GM18511 (cell line): ENCODE results near the gene POLR2E.

ENCODE experiments used
- ATAC-seq: cut with Tn5 transposase; IDR thresholded peaks from one replicate; pipeline ENCODE4 v1.9.1; 2021; ENCODE audit warnings: mild to moderate bottlenecking, moderate library complexity; ENCODE audit not compliant: unreplicated experiment

POLR2E gene

DNA sequence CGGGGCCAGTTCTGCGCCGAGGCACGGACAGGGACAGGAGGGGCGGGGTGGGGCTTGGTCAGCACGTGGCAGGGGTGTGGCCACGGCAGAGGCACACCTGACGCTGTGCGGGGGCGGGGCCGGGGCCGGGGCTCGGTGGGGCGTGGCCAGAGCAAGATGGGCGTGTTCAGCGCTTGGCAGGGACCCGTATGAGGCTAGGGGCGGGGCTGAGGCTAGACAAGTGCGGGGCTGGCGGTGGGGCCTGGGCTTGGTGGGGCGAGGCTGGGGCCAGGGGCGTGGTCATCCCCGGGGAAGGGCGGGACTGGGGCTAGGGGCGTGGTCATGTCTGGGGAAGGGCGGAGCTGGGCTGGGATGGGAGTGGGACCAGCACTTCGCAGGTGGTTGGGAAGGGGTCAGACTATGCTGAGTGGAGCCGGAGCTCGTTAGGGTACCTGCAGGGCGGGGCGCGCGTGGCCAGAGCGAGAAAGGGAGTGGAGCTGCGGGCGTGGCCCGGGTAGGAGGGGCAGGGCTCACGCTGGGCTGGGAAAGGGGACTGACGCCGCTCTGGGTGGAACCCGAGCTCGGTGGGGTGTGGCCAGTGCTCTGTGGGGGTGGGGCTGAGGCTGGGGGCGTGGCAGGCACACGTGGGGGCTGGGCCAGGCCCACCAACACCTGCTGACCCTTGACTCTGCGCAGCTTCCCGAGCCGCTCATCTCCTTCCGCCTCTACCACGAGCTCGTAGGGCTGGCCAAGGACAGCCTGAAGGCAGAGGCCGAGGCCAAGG lies 12.8 kb downstream of the POLR2E start:
- ATAC-seq, result no peak

DNA sequence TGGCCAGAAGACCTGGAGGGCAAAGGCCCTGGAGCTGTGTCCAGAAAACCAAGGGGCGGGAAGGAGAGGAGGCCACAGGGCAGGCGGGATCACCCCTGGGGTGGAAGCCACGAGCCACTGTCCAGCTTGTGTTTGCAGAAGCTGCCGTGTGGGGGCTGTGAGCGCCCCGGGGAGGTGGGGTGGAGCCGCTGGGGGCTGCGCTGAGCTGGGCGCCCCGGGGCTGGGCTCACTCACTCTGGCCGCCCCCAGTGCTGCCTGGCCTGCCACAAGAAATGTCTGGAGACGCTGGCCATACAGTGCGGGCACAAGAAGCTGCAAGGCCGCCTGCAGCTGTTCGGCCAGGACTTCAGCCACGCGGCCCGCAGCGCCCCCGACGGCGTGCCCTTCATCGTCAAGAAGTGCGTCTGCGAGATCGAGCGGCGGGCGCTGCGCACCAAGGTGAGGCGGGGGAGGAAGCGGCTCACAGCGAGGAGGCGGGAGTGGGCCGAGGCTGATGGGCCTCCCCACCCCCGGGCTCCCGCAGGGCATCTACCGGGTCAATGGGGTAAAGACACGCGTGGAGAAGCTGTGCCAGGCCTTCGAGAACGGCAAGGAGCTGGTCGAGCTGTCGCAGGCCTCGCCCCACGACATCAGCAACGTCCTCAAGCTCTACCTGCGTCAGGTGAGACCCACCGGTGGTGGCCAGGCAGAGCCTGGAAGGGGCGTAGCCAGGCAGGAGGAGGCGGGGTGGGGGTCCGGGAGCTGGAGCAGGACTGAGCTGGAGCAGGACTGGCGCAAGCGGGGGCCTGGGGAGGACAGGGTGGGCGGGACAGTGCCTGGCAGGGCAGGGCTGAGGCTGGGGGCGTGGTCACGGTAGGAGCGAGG lies 13.6 kb downstream of the POLR2E start:
- no peak for ATAC-seq

DNA sequence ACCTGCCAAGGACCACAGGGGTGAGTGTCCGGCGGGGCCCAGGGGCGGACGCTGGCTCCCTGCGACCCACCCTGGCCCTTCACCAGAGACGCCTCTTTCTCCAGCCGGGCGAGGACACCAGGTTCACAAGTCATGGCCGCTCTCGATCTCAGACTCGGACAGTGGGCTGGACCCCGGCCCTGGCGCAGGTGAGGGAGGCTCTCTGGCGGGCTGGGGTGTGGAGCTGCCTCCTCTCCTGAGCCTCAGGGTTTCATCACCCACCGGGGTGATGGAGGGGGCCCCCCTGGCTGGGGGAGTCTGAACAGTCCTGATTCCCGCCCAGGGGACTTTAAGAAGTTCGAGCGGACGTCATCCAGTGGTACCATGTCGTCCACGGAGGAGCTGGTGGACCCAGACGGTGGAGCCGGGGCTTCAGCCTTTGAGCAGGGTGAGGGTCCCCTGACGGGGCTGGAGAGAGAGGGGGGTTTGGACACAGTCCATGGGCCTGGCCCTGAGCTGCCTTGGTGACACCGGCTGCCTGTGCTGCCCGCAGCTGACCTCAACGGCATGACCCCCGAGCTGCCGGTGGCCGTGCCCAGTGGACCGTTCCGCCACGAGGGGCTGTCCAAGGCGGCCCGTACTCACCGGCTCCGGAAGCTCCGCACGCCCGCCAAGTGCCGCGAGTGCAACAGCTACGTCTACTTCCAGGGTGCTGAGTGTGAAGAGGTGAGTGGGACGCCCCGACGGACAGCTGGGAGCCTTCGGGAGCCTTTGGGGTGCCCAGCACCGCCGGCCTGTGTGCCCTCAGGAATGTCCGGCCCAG lies 14.6 kb downstream of the POLR2E start:
- ATAC-seq, result no peak

DNA sequence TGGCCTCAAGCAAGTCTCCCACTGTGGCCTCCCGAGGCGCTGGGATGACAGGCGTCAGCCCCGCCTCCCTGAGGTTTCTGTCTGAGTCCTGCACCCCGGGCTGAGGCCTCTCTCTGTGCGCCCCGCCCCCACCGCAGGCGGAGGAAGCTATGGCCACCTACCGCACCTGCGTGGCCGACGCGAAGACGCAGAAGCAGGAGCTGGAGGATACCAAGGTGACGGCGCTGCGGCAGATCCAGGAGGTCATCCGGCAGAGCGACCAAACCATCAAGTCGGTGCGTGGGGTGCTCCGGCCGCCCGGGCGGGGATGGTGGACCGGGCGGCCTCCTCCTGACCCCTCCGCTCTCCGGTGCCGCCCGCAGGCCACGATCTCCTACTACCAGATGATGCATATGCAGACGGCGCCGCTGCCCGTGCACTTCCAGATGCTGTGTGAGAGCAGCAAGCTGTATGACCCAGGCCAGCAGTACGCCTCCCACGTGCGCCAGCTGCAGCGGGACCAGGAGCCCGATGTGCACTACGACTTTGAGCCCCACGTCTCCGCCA lies 15.5 kb downstream of the POLR2E start:
- no peak for ATAC-seq

DNA sequence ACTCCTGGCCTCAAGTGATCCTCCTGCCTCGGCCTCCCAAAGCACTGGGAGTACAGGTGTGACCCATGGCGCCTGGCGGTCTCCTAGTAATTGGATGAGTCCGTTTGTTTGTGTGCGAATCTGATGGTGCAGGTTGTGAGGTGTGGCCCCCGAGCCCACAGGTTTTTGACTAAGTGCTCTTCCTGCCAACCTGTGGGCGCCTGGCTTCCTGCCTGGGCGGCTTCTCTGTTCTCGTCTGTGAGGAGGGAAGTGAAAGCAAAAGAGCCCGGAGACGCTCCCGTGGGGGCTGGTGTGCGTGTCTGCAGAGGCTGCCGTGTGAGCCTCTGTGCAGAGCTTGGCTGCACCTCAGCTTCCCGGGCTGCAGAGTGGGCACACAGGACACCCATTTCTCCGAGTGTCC lies 18.2 kb downstream of the POLR2E start:
- ATAC-seq, result peak; percentile 83

DNA sequence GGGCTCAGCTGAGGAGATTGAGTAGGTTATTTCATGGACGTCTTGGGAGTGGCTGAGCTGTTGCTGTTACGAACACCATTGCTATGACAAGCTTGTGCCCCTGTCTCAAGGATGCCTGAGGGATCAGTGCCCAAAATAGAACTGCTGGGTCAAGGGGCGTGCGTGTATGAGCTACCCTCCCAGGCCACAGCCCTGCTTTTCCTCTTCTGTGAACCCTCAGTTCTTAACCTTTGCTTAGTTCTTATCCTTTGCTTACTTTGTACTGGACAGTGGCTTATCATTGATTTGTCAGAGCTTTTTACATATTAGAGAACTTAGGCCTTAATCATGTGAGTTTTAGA lies 19.2 kb downstream of the POLR2E start:
- ATAC-seq, result no peak

DNA sequence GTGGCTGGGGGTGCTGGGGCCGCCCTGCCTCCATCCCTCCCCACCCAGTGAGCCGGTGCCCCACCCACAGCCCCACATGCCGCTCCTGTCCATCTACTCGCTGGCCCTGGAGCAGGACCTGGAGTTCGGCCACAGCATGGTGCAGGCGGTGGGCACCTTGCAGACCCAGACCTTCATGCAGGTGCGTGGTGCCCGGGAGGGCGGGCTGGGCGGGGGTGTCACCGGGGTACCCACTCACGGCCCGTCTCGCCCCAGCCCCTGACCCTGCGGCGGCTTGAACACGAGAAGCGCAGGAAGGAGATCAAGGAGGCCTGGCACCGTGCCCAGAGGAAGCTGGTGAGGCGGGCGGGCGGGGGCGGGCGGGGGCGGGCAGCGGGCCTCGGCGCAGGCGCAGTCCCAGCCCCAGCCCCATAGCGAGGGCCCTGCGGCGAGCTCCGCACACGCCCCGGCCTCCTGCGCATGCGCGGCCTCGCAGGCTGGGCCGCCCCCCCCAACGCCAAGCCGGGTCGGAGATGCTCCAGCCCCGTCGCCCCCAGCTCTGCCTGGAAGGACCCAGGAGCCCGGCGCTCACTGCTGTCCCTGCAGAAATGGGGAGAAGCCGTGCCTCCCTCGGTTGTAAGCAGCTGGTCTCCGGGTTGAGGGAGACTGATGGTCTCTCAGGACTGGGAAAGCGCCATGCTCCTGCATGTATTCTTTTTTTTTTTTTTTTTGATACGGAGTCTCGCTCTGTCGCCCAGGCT lies 20.5 kb downstream of the POLR2E start:
- ATAC-seq, result peak; percentile 37

DNA sequence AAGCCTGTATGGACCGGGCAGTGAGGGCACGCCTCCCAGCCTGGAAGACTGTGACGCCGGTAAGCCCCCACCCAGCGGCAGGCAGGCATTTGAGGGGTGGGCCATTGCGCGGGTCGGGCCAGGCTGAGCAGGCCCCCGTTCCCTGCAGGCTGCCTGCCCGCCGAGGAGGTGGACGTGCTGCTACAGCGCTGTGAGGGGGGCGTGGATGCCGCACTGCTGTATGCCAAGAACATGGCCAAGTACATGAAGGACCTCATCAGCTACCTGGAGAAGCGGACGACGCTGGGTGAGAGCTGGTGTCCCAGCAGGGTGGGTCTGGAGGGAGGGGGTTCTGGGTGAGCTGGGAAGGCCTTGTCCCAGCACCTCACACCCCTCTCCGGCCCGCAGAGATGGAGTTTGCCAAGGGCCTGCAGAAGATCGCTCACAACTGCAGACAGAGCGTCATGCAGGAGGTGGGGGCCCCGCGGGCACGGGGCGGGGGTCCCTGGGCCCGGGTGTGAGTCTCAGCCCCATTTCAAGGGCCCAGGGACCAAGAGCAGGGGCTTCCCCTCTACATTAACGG lies 21.1 kb downstream of the POLR2E start:
- ATAC-seq, result no peak

DNA sequence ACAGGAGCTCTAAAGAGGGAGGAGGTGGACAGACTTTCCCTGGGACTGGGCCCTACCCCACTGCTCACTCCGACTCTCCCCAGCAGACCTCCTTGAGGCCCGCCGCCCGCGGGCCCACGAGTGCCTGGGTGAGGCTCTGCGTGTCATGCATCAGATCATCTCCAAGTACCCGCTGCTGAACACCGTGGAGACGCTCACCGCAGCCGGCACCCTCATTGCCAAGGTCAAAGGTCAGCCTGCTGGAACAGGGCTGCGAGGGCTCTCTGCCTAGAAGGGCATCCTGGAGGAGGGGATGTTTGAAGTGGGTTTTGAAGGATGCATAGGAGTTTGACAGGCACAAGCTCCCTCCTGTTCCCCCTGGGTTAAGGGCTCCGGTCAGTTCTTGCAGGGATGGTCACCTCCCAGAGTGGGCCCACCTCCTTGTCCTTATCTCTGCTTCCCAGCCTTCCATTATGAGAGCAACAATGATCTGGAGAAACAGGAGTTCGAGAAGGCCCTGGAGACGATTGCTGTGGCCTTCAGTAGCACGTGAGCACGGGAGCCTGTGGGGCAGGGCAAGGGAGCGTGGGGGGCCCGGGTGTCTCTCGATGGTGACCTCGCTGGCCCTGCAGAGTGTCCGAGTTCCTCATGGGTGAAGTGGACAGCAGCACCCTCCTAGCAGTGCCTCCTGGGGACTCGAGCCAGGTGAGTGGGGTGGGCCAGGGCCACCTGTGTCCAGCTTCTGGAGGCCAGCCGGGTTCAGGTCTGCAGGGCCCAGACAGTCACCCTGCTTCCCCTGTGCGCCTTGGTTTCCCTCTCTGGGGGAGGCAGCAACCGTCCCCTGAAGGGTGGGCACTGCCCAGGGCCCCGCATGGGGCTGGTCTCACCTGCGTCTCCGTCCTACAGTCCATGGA lies 21.9 kb downstream of the POLR2E start:
- no peak for ATAC-seq

DNA sequence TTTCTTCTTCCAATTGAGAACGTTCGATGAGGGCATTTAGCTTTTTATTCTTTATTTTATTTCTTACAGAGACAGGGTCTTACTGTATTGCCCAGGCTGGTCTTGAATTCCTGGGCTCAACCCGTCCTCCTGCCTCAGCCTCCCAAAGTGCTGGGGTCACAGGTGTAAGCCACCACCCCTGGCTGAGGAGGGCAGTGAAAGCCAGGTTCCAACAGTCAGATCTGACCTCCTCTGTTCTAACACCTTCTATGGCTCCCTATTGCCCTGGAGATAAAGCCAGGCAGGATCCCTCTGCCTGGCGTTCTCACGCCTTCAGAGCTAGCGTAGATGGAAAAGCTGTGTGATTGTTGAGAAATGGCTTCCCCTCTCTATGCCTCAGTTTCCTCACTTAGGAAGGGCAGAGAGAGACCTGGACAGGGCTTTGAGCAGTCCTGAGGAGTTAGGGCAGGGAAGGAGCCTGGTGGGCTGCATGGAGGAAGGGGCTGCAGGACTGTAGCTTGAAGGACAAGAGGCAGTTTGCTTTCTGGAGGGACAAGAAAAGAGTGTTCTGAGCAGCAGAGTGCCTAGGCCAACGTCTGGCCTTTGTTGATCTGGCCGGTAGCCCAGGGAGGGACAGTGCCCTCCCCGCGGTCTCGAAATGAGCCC lies 22.7 kb downstream of the POLR2E start:
- ATAC-seq, result no peak

DNA sequence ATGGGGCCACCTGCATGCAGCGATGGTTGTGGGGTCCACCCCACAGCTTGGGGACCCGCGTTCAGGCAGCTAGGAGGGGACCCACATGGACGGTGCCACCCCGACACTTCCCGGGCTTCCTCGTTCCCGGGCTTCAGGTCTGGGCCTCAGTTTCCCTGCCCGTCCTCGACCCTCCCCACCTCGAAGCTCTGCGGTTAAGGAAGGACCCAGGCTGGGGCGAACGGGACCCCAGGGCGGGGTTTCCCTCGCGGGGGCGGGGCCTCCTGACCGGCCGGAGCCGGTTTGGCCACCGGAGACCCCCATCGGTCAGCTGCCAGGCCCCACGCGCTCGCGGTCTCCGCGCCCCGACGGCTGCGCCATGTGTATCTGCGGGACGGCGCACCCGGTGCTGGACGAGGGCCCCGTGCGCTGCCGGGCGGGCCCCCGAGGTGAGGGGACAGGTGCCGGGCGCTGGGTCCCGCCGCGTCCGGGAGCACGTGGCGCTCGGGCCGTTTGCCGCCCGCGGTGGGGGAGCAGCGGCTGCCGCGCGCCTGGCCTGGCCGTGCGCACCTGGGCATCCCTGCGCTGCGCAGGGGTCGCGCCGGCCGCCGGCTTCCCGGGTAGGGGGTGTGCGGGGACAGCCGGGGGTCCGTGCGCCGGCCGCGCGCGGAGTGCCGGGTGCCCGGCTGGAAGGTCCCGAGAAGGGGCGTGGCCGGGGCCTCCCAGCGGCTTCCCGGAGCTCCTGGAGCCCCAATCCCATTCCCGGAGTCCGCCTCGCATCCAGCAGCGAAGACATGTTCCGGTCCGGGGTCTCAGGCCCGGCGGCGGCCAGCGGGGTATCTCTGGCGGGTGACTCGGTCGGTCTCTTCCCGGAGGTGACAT lies 24.0 kb downstream of the POLR2E start:
- ATAC-seq, result no peak

DNA sequence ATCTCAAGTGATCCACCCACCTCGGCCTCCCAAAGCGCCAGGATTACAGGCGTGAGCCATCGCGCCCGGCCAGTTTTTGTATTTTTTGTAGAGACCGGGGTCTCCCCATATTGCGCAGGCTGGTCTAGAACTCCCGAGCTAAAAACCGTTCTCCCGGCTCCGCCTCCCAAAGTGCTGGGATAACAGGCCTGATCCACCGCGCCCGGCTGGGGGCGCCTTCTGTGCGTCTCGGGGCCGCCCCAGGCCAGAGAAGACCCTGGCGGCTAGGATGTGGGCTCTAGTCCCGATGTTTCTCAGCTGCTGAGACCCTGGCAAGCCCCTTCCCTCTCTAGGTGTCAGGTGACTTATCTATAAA lies 24.6 kb downstream of the POLR2E start:
- no peak for ATAC-seq

DNA sequence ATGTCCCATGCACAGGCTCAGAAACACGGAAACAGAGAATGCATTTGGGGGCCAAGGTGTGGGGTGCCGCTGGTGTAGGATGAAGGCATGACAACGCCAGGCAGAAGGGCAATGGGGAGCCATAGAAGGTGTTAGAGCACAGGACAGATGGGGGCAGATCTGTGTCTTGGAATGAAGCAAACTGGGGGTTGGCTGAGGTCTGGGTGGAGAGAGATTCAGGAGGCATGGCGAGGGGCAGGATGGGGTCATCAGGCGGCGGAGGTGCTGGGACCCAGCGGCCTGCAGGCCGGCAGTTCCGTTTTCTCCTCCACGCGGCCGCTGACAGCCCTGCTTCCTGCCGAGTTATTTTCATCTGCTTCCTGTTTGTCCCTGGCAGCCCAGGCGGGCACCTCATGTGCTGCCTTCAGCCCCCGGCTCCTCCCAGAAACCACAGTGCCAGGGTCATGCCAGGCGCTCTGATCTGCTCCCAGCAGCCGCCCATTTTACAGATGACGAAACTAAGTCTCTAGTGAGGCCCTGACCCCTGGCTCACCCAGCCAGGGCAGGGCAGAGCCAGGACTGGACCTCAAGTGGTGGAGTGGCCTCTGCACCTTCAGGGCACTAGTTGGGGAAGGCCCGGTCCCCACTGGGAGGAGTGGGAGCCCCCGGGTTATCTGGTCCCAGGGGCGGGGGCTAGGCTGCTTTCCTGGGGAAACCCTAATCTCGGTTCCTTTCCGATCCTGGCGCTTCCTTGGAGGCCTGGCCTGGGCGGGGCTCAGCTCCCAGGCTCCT lies 26.0 kb downstream of the POLR2E start:
- no peak for ATAC-seq

DNA sequence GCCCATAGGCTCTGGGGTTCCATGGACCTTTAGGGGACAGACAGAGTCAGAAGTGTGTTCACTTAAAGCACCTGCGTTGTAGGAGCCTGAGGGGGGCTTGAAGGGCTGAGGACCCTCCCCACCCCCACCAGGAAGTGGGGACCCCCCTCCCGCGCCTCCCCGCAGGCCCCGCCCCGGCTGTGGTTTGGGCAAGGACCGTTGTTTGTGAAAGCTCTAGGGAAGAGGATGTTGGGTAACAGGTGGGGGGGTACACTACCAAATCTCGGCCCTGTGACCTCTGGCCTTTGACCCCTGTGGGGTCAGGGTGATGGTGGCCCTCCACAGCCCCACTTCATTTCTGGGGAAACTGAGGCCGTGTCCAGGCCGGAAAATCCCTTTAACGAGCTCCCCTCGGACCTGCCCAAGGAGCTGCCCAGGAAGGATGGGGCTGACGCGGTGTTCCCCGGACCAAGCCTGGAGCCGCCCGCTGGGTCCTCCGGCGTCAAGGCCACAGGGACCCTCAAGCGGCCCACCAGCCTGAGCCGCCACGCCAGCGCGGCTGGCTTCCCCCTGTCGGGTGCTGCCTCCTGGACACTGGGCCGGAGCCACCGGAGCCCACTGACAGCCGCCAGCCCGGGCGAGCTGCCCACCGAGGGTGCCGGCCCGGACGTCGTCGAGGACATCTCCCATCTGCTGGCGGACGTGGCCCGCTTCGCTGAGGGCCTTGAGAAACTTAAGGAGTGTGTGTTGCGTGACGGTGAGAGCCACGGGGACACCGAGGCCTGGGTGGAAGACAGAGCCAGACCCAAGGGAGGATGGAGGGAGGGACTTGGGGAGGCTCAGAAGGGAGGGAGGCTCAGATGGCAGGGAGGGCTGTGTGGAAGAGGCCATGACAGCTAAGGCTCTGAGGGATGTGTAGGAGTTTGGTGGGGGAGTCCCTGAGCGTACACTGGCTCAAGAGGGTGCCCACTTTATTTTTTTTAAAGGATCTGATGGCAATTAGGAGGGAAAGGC lies 26.9 kb downstream of the POLR2E start:
- no peak for ATAC-seq

DNA sequence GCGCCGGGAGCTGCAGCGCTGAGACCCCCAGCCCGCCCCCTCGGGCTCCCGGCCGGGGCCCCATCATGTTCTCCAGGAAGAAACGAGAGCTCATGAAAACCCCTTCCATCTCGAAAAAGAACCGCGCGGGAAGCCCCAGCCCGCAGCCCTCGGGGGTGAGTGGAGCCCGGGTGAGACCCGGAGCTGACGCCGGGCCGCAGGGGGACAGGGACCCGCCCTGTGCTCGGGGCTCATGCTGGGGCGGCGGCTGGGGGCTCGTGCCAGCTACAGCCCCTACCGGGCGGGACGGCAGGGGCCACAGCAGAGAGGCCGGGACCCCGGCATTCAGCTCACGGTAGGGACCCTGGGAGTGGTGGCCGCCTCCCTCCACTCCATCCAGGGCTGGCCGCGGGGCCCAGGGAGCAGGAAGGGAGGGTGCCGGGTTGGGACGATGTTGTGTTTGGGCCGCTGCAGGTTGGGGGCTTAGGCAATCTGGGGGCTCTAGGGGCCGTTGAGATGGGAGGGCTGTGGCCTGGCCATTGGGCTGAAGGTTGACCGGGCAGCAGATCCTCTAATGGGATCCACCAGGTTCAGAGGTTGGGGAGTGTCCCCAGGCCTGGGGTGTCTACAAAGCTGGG lies 27.7 kb downstream of the POLR2E start:
- no peak for ATAC-seq
